Regular cardiac myocyte (primary cell): ENCODE results near the gene CAMKK1. TPM values are rescaled to one million over a fixed set of nuclear protein-coding genes. Genes with fewer than 3 reads are reported as not detected.

ENCODE experiments used
- total RNA-seq: library from RNA; depleted of rRNA; stranded (reverse); fragments of >200 nt; gene quantifications from 2 replicates; pipeline ENCODE4 v1.2.3, GENCODE V29; 2014

CAMKK1 gene
- total RNA-seq, result 2.5 and 4.8 TPM in 2 replicates

DNA sequence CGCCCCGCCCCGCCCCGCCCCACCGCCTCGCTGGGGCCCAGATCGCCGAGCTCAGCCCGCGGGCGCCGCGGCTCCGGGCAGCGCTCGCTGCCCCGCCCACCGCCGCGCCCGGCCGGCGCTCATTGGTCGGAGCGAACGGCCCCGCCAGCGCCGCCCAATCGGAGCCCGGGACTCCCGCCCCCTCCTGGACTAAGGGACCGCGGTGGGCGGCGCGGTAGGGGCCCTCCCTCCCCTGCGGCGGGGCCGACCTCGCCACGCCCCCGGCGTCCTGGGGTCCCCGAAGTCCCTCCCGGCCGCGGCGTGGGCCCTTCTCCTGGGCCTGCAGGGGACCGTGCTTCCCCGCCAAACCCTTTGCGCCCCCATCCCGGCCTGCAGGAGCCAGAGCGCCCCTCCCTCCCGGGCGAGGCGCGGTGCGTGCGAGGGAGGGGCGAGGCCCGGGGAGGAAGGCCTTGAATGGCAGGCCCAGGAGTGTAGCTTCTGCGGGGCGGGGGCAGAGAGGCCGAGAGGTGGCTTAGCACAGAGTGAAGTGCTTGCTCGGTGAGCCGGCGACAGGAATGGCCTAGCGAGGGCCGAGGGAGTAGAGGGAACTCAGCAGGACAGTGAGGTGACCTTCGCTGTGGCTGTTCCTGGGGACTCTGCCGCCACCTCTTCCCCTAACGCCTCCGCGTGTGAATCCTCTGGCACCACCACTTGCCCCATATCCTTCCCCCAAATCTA is at the start of gene CAMKK1:
CAMKK1 (minus strand) TSS at position 51 of the 717 bp plus-strand sequence. CDS start 7,366 bp downstream, outside the sequence.

DNA sequence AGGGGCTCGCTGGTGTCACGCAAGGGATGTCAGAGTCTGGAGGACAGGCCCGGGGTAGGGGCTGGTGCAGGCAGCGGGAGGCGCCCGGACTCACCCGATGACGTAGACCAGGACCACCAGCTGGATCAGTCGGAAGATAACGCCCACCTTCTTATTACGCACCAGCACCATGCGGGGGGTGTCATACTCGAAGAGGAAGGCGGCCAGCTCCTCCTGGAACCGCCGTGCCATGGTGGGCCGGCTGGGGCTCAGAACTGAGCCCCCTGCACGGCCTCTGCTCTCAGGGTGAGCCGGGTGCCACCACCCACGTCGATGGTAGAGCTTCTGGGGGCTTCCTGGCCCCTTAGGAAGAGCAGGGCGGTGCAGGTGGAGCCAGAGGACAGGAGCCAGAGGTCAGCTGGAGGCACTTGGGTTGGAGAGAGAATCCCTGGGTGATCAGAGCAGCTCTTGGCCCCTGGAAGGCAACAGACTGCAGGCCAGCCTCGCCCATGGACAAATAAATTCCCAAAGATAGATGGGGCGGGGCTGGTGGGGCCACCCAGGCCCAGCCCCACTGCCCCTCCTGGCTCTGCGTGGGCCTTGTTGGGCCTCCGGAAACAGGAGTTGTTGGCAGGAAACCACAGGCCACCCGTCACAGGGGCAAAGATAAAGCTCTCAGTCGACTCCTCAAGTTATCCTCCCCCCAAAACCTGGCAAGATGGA is 23.3 kb upstream of the CAMKK1 start, which contains the start of gene P2RX1:
P2RX1 (minus strand) TSS at position 471 of the 702 bp plus-strand sequence; CDS start at position 231, 240 bp downstream.

DNA sequence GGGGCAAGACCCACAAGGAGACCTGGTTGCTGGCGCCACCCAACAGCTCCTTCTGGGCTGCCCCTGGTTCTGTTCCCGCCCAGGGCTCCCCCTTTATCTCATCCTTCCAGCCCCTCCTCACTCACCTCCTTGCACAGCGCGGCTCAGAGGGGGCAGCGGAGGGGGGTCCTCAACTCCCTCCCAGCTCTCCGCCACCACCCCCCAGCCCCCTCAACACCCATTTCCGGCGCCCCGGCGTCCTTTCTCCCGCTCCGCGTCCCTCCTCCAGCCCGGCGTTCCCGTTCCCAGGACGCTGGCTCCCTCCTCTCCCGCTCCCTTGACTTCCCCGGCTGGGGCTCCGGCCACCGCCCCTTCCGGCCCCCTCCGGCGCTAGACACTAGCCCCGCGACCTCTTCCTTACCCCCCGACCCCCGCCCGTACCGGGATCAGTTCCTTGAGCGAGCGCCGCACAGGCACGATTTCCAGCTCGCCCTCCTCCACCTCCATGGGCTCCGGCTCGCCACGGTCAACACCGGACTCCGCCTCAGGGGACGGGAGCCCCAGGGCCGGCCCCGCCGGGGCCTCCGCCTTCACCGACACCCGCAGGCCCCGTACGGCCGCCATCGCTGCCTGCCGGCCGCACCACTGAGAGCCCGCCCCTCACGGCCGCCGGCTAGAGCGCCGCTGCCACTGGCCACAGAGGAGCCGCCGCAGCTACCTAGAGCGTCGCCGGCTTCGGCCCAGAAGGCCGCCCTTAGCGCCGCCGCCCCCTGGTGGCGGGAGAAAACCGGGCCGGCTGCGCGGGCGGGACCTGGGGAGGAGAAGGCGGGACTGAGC is 47.0 kb downstream of the CAMKK1 start, which contains the start of gene NCBP3:
NCBP3 (minus strand) TSS at position 626 of the 816 bp plus-strand sequence; CDS start at position 603, 23 bp downstream.

Other genes starting within 250 kb of the CAMKK1 start
- gene TAX1BP3, start 224.5 kb downstream of the CAMKK1 start, total RNA-seq, result 136 and 214 TPM in 2 replicates
- 14.7 and 36.8 TPM in 2 replicates for gene EMC6, start 224.2 kb downstream of the CAMKK1 start, total RNA-seq
- 2.7 and 3.4 TPM in 2 replicates for gene P2RX5, start 196.9 kb downstream of the CAMKK1 start, total RNA-seq
- 0.85 and 11.1 TPM in 2 replicates for gene HASPIN, start 169.2 kb downstream of the CAMKK1 start, total RNA-seq
- gene ITGAE, start 91.9 kb downstream of the CAMKK1 start, total RNA-seq, result 13.2 and 19.0 TPM in 2 replicates
- 15.8 and 21.1 TPM in 2 replicates for gene NCBP3, start 46.8 kb downstream of the CAMKK1 start, total RNA-seq
- 0.28 and 0.38 TPM in 2 replicates for gene P2RX1, start 23.4 kb upstream of the CAMKK1 start, total RNA-seq
- gene ATP2A3, start 71.4 kb upstream of the CAMKK1 start, total RNA-seq, result 0.77 and 2.0 TPM in 2 replicates
- 27.3 and 34.1 TPM in 2 replicates for gene ZZEF1, start 250.0 kb upstream of the CAMKK1 start, total RNA-seq